Stimulated activated CD4-positive, alpha-beta T cell treated with anti-CD3 and anti-CD28 coated beads, Interleukin-4, amount 100 ng/mL, for 1 hour (primary cell): ENCODE data around the gene TFB1M.

ENCODE experiments used
- DNase-seq: peaks from one replicate; pipeline ENCODE4 v3.0.0-alpha.2; 2020

TFB1M gene

DNA sequence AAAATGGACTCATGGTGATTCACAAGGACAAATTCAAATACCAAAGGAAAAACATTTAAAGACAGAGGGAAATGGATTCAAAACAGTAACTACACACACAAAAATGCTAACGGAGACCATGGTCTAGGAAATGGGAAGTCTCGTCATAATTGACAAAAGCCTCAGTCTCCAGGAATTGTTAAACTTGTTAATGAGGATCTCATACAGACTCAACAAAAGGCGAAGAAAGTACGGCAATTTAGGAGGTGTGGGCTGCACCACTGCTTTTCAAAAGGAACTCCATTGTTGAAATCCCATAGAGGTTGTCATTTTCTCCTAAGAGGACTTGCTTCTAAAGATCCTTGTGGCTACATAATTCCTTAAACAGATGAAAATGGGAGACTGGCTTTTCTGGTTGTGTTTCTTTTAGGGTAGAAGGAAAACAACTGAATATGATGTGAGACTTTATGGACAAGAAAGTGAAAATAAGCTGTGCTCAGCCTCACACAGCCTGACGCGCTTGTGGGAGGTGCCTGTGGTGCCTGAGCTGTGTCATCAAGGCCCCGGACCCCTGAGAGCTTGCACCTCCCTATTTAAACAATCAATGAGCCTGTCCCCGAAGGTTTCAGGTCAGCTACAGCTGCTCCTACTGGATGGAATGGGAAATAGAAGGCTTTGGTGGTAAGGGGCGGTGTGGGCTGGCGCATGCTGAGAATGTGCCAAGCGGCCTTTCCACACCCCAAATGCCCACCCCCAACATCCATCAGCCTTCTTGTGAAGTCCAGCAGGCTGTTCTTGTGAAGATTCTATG is 53.0 kb downstream of the TFB1M start:
- DNase-seq: no peak

DNA sequence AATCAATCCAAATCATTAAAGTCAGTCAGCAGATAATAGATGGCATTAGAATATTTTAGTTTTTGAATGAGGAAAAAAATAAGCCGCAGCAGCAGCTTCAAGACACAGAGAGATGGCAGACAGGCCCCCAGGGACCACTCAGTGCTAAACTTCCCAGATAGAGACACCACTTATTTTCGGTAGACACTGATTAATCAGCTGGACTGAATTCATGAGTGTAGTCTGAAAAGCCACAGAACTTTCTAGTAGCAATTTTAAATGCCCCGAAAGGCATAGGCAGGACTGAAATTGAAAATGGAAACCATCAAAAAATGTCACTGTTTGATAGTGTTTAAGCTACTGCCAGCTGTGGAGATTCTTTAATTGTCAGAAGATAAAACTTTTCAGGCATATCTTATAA is 53.6 kb downstream of the TFB1M start:
- no peak for DNase-seq

DNA sequence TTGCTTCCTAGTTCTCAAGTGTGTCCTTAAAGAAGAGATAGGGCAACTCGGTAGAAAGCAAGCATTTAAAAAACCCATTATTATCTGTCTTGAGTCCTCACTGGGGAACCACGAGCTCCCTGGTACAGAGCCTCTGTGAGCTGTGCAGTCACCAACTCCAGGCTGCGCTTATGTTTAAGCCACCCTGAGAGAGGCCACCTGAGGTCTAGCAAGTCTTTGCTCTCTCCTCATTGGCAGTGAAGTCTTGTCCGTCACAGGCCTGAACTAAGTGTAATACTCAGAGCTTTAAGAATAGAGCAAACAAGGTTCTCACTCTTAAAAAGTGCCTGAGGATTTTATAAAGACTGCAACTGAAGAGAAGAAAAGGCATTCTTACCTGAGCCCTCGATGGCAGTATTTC is 54.4 kb downstream of the TFB1M start:
- DNase-seq: no peak

DNA sequence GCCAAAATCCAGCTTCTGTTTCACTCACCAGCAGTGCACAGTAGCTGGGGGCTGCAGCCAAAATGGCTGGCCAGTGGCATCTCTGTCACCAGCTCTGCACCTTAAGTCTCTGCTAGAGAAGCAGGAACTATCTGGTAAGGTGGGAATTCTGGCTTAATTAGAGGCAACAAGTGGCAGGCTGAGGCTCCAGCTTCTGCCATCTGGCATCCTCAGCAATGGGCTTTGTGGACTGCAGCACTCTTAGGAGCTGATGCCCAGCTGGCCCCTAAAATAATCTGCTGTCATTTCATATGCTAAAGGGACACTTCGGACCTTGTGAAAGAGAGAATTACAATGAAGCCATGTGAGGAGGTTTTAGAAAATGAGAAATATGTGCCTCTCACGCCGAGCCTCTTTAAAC is 55.1 kb downstream of the TFB1M start:
- DNase-seq: no peak

DNA sequence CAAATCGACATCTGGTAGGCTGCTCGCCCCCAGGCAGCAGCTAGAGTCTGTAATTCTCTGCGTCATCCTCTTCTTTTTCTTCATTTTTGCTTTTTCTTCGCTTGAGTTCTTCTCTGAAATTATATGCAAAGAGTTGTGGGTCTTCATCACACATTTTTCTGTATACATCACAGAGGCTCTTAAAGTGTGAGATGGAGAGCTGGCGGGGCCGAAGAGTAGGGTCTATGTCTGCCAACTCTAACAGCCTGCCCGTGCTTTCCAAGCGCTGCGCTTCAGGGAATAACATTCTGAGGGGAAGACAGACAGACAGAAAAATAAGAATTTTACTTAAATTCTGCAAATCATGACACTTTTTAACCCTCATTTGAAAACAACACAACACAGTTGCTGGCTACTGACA is 56.5 kb downstream of the TFB1M start:
- no peak for DNase-seq

DNA sequence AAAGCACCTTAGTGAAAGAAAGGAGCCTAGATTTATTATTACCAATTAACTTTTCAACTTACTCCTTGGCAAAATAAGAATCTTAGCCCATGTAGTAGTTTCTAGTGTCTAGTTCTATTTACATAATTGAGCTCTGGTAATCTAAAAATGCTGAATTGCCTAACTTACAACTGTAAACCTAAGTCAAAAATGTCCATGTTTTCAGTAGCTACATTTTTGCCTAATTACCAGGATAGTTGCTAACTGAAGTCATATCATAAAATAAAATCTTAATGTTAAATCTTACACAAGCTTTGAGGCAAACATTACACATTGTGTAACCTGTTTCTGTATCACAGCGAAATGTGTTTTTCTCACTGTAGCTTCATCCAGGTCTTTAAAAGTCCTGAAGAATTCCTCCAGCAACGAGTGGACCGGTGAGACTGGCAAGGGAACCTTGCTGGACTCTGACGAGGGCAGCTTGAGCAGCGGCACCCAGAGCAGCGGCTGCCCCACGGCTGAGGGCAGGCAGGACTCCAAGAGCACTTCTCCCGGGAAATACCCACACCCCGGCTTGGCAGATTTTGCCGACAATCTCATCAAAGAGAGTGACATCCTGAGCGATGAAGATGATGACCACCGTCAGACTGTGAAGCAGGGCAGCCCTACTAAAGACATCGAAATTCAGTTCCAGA is 58.0 kb downstream of the TFB1M start:
- DNase-seq: no peak

DNA sequence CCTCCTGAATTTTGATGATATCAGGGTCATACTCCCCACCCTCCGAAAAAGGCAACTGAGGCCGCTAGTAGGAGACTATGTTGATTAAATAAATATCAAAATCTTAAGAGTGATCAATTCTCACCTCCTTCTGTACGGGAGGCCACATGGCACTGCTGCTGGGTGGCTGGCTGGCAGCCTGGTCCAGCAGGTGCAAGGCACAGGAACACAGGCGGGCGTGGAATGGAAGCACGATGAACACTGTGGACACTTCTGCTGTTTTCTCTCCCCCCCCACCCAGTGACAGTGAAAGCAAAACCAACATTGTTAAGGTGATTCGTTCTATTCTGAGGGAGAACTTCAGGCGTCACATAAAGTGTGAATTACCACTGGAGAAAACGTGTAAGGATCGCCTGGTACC is 60.1 kb downstream of the TFB1M start:
- no peak for DNase-seq

DNA sequence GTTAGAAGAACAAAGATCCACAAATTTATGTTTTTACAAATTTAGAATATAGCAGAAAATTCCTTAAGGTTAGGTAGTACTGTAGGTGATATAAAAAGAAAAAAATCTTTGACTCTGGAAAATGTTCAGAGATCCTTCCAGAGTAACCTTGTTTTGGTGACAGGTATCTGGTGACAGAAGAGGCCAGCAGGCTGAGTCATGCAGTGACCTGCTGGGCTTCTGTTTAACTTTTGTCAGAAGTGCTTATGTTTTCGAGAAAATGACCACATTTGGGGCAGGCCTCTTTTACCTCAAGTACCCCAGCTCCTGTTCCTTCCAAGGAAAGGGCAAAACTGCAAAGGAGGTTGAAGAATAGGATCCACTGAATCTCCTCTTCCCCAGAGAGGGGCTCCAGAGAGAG is 60.9 kb downstream of the TFB1M start:
- DNase-seq: no peak

- DNase-seq: no peak
Observed at GRCh38 chr6:155252581-155252980, 61.7 kb downstream of the TFB1M start.

DNA sequence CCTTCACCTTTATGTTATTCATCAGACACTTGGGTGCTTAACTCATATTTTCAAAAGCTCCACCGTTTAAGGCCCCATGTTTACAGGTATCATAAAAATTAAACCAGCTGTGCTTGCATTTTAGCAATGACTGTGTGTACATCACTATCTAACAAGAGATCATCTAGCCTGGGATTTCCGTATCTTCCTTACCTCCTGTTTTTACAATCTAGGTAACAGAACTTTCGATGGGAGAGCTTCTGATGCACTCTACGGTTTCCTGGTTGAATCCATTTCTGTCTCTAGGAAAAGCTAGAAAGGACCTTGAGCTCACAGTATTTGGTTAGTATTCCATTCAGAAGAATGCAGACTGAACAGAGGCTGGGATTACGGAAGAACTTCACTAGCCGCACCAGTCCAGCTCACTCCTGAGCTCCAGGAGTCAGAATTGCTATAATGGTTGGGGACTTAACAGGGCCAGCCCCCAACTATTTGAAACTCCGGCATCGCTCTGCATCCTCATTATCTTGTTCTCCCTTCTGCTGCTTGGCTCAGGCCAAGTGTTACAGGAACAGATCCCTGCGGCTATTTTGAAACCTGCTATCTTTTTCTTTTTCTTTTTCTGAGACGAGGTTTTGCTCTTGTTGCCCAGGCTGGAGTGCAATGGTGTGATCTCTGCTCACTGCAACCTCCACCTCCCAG is 63.4 kb downstream of the TFB1M start:
- DNase-seq: no peak

GRCh38 chr6:155248008-155249001 is 66.0 kb downstream of the TFB1M start:
- DNase-seq: peak; percentile 26

DNA sequence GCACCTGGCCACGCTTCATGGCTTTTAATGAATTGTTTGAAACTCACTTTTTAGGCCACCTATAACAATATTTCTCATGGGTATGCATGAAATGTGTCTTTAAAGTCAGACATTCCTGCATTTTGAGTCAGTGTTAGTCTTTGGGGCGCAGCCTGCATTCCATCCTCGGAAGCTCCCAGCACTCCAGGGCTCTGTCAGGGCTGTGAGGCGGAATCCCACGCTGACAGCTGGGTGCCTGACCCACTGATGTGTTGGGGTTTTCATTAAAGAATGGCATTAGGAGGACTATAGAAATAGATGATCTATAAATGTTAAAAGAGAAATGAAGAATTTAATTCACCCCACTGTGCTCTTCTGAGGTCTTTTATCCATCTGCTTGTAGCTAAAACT is 66.7 kb downstream of the TFB1M start:
- DNase-seq: no peak

GRCh38 chr6:155246825-155247224 is 67.5 kb downstream of the TFB1M start:
- no peak for DNase-seq

DNA sequence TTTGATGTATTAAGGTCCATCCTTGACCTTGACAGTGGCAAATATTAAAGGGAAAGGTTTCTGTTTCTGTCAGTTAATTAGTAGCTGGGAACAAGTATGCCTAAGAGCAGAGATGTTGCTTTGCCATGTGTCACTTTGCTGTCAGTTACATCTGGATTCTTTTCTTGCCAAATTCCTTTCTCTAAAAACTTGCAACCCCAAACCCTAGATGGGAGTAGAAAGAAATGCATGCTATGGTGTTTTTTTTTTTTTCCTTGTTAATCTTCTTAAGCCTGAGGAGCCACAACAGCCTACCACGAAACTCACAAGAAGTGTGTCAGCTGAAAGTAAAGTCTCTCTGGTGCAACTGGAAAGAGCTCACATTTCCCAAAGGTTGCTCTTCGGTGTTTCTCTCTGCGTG is 68.5 kb downstream of the TFB1M start:
- no peak for DNase-seq

DNA sequence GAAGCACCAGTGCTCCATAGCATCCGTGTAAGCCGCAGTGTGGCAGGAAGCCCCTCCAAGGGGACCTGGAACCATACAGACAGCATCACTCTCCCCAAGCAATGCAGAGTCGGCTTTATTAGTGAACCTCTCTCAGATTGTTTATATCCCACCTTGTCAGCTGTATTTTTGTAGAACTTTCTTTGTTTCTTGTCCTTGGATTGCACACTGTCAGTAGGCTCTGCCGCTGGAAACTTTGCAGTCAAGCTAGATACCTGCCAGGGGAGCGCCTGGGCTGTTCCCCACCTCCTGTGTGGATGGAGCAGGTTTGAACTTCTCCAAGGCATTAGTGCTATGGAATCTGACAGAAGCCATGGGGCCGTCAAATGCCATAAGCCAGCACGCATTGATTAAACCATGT is 69.1 kb downstream of the TFB1M start:
- no peak for DNase-seq

- DNase-seq: no peak
Observed at GRCh38 chr6:155244434-155244833, 69.8 kb downstream of the TFB1M start.

DNA sequence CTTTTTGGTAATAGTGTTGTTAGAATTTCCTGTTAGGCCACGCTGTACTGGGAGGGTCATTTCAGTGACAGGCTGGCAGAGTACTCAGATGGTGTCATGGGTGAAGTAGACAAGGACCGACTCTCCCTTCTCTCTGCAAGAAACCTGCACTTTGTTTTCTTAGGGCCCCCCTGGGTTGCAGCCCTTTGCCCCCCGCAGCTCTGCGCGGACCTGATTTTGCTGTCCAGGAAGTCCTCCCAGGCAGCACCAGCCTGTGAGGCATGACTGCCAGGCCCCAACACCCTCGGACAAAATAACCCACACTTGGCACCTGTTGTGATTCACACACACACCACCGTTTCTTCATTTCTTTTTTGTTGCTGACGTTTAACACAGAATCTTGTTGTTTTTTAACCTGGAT is 72.3 kb downstream of the TFB1M start:
- DNase-seq: no peak

GRCh38 chr6:155240905-155241600 is 73.2 kb downstream of the TFB1M start:
- DNase-seq: no peak

DNA sequence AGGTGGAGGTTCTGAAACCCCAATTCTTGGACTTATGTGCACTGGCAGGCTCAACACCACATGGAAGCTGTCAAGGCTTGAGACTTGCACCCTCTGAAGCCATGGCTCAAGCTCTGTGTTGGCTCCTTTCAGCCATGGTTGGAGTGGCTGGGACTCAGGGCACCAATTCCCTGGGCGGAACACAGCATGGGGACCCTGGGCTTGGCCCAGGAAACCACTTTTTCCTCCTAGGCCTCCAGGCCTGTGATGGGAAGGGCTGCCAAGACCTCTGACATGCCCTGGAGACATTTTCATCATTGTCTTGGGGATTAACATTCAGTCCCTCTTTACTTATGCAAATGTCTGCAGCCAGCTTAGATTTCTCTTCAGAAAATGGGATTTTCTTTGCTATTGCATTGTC is 76.7 kb downstream of the TFB1M start:
- no peak for DNase-seq

DNA sequence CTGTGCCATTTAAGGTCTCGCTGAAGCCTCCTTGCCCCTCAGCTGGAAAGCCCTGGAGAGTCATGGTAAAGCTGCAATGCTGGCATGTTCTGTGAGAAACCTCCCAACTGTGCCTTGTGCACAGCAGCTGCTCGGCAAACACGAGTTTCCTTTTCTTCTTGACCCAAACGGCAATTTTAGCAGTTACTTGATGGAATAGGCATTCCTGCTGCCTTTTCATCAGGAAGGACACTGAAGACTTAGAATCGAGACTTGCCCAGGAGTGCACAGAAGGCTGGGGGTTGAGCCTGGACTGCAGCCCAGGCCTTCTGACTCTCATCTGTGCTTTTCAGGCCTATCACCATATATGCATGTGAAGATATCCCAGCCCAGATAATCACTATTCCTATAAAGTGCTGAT is 79.2 kb downstream of the TFB1M start:
- no peak for DNase-seq

GRCh38 chr6:155234687-155235086 is 79.6 kb downstream of the TFB1M start:
- DNase-seq: no peak

DNA sequence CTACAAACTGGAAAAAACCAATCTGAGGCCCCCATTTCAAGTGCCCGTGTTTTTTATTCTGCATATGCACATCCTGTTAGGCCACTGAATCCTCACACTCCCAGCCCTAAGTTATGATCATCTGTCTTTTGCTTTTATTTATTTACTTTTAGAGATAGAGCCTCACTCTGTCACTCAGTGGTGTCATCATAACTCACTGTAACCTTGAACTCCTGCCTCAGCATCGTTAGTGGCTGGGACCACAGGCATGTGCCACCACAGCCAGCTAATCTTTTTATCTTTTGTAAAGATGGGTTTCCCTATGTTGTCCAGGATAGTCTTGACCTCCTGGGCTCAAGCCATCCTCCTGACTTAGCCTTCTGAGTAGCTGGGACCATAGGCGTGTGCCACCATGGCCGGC is 80.1 kb downstream of the TFB1M start:
- no peak for DNase-seq
